Measurements from ENCODE around the gene C2CD4D.
"Not testable (repeated sequence)": the region's sequence is repeated elsewhere in the genome, so short reads cannot be mapped to it uniquely, and the experiment has no call there.

The C2CD4D gene

GRCh38 chr1:151839457-151840403 is at the start of gene C2CD4D:
Gene C2CD4D, minus strand, starts transcription at chr1:151839820. Its CDS starts 831 bp downstream, at chr1:151838989.
- DNase-seq = peak; percentile 32 to 59 (median 52)

DNA sequence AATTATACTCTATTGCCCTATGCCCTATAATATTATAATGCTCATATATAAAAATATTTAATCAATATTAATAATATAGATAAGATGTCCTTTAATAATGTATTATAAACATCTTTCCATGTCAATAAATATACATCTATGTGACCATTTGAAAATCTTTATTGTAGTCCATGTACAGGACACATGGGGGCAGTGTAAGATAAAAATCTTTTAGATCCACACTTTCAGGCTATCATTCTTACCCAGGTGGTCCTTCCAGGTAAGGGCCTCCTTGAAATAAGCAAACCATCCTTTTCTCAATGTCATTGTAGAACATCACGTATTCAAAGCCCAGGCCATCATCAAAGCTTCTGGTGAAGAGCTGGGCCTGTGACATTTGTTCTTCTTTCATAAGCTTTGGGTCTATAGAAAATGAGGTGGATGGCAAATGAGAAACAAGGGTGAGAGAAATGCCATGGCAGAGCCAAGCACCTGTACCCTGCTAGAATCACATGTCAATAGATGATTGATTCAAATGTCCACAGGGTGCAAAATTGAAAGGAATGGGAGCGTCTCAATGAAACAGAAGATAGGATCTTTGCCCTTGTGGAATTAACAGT is 49.5 kb upstream of the C2CD4D start:
- peak in 3 of 6 experiments; percentile 6 to 43 (median 19) for DNase-seq

DNA sequence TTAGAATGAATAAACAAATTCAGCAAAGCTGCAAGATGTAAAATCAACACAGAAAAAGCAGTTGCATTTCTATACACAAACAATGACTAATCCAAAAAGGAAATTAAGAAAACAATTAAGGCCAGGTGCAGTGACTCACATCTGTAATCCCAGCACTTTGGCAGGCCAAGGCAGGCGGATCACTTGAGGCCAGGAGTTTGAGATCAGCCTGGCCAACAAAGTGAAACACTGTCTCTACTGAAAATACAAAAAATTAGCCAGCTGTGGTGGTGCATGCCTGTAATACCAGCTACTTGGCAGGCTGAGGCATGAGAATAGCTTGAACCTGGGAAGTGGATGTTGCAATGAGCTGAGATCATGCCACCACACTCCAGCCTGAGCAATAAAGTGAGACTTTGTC is 47.4 kb upstream of the C2CD4D start:
- no peak for DNase-seq

- DNase-seq = no peak
Observed at GRCh38 chr1:151885479-151885878, 45.9 kb upstream of the C2CD4D start.

GRCh38 chr1:151884879-151885278 is 45.3 kb upstream of the C2CD4D start:
- DNase-seq = not testable (repeated sequence)

GRCh38 chr1:151884445-151884844 is 44.8 kb upstream of the C2CD4D start:
- DNase-seq = not testable (repeated sequence)

DNA sequence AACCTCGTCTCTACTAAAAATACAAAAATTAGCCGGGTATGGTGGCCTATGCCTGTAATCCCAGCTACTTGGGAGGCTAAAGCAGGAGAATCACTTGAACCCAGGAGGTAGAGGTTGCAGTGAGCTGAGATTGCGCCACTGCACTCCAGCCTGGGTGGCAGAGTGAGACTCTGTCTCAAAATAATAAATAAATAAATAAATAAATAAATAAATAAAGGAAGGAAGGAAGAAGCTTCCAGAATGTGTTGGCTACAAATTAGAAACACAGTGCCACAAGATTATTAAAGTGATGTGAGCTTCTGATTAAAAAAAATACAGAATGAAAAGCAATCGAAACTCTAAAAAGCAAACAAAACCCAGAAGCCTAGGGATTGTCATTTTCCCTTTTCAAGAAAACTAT is 44.3 kb upstream of the C2CD4D start:
- not testable (repeated sequence) for DNase-seq

- DNase-seq = not testable (repeated sequence)
Observed at GRCh38 chr1:151882918-151883317, 43.3 kb upstream of the C2CD4D start.

DNA sequence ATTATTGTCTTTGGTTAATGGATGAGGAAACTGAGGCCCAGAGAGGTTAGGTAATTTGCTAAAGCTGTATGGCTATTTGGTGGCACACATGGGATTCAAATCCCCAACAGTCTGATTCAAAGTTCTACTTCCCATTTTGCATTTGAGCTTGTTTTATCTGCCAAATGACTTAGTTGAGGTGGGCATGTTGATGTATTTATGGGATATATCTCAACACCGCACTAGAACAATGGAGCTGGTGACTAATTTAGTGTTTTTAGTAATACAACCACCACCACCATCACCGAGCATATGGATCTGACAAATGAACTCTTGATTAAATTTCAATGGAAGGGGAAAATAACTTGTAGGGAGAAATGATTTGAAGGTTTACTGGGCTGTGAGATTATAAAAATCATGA is 42.8 kb upstream of the C2CD4D start:
- DNase-seq = no peak

DNA sequence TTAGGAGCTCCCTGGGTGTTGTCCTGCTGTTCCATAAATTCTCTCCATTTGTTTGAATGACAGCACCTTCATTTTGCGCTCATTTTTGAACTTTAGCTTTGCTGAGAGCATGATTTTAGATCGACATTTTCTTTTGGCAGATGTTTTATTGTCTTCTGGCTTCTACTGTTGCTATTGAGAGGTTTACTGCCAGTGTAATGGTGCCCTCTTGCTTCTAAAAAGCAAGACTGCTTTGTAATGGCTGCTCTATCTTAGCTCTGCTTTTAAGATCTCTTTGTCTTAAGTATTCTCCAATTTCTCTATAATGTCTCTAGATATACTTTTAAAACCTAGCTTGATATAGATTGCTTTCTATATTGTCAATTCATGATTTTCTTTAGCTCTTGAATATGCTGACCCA is 41.9 kb upstream of the C2CD4D start:
- no peak for DNase-seq

- DNase-seq = no peak
Observed at GRCh38 chr1:151875419-151876097, 35.9 kb upstream of the C2CD4D start.

DNA sequence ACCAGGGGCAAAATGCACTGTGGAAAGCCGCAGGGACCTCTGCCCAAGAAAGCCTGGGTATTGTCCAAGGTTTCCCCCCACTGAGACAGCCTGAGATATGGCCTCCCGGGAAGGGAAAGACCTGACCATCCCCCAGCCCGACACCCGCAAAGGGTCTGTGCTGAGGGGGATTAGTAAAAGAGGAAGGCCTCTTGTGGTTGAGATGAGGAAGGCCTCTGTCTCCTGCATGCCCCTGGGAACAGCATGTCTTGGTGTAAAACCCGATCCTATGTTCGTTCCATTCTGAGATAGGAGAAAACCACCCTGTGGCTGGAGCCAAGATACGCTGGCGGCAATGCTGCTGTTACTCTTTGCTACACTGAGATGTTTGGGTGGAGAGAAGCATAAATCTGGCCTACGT is 33.2 kb upstream of the C2CD4D start:
- not testable (repeated sequence) for DNase-seq

GRCh38 chr1:151871284-151872030 is 31.8 kb upstream of the C2CD4D start:
- no peak for DNase-seq

GRCh38 chr1:151868486-151868885 is 28.9 kb upstream of the C2CD4D start:
- DNase-seq = no peak

DNA sequence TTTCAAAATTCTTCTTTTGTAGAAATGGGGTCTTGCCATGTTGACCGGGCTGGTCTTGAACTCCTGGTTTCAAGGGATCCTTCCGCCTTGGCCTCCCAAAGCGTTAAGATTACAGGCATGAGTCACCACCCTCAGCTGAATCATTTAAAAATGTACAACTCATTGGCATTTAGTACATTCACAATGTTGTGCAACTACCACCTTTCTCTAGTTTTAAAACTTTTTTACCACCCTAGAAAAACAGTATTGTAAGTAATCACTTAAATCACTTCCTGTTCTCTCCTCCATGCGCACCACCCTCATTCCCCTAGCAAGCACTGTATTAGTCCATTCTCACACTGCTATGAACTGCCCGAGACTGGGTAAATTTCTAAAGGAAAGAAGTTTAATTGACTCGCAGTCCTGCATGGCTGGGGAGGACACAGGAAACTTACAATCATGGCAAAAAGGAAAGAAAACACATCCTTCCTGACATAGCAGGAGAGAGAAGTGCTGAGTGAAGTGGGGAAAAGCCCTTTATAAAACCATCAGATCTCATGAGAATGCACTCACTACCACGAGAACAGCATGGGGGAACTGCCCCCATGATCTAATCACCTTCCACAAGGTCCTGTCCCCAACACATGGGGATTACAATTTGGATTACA is 28.3 kb upstream of the C2CD4D start:
- no peak for DNase-seq

DNA sequence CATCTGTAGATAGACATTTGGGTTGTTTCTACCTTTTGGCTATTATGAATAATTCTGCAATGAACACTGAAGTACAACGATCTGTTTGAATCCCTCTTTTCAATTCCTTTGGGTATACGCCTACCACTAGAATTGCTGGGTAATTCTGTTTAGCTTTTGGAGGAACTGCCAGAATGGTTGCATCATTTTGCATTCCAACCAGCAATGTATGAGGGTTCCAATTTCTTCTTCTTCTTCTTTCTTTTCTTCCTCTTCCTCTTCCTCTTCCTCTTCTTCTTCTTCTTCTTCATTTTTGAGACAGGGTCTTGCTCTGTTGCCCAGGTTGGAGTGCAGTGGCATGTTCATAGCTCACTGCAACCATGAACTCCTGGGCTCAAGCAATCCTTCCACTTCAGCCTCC is 27.7 kb upstream of the C2CD4D start:
- no peak for DNase-seq

DNA sequence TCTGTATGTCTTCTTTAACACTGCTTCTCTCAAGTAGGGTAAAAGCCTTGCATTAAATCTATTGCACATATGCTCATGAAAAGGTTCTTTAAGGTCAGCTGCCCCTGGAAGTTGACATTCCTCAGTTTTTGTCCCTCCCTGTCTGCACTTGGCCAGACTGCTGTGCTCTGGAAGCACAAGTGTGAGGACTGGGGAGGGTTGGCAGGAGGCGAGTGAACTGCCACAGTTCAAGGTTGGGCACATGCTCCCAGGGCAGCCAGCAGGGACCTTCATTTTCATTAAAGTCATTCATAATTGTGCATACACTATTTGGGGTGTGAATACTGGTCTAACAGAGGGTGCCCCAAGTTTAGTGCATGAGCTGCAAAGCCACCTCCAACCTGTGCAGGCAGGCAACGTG is 24.8 kb upstream of the C2CD4D start:
- no peak for DNase-seq

DNA sequence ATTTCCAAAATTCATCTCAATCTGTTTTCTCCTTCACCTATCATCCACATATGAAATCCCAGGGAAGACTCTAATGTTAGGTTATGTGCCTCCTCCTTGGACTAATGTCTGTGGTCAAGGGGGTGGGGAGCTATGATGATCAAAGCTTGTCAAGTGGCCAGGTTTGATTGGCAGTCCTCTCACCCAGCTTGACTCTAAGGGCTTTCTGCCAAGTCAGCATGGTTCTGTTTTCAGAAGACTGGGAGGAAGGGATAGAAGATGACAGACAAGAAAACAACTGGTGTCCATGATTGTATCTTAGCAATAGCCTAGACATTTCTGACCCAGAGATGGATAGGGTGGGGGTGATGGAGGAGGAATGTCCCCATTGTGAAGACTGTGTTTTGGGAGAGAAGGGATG is 23.0 kb upstream of the C2CD4D start:
- no peak for DNase-seq

DNA sequence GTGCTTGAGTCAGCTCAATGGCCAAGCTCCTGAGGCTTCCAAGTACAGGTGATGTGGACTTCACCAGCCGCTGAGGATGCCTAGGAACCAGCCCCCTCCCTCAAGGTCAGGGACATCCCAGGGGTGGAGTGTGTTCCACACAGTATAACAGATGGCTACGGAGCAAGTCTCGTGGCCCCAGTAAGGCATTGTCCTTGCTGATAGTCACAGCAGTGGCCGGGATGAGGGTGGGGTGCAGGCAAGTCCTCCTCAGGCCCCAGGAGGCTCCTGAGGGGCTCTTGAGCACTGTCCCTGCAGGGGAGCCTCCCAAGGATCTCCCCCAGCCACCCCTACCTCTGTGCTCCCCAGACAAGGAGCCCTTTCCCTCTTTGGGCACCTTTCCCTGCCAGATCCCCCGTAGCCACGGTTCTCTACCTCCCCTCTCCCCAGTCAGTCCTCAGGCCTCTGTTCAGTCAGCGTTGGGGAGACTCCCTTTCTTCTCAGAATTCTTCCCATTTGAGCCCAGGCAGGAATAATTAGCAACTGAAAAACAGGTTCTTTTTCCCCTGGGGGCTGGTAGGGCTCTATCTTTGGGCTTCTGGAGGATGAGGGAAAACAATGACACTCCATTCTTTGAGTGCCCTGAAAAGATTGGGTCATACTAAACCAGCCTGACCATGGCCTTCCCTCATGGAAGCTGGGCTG is 21.0 kb upstream of the C2CD4D start:
- no peak for DNase-seq

GRCh38 chr1:151859891-151860293 is 20.3 kb upstream of the C2CD4D start:
- no peak for DNase-seq

- no peak for DNase-seq
Observed at GRCh38 chr1:151858886-151859665, 19.5 kb upstream of the C2CD4D start.

All from stimulated activated naive CD4-positive, alpha-beta T cell (primary cell).